K562 (cell line): ENCODE measurements around the gene IL12A. TPM values are rescaled to one million over a fixed set of nuclear protein-coding genes. Genes with fewer than 3 reads are reported as not detected.
A peak's percentile ranks its signal among the peaks of the same experiment; 100 is the strongest.

ENCODE experiments used
- DEAF1 ChIP-seq: fragments of 450-650 bp; formaldehyde crosslinking; IDR thresholded peaks from 2 replicates; pipeline ENCODE4 v1.4.0; 2020; ENCODE audit warnings: mild to moderate bottlenecking, moderate library complexity
- E2F6 ChIP-seq, 2 experiments: IDR thresholded peaks; 2 replicates each; pipeline ENCODE4 v1.6.1; 2011; ENCODE audit warnings: borderline replicate concordance in 1 of 2, control low read depth in 1 of 2, low read depth in 1 of 2, low read length in 1 of 2, mild to moderate bottlenecking in 1 of 2, mixed read lengths in 1 of 2, moderate library complexity in 1 of 2; ENCODE audit not compliant: insufficient read depth in 1 of 2, insufficient read length in 1 of 2, poor library complexity in 1 of 2, severe bottlenecking in 1 of 2; ENCODE audit errors: extremely low read depth in 1 of 2
- MAZ ChIP-seq, 2 experiments: fragments of 450-650 bp in 1 of 2; sonication (generic) in 1 of 2; formaldehyde crosslinking; IDR thresholded peaks in 1 of 2; conservative IDR thresholded peaks in 1 of 2; 2 replicates each; pipeline versions ENCODE4 v1.4.0 to v1.5.0; 2020; ENCODE audit warnings: mild to moderate bottlenecking in 1 of 2, missing genetic modification reagents in 1 of 2
- RBM25 ChIP-seq: fragments of 200-400 bp; formaldehyde crosslinking; IDR thresholded peaks from 2 replicates; pipeline ENCODE4 v1.6.1; 2018; ENCODE audit warnings: low read length, low read depth, moderate library complexity; ENCODE audit not compliant: severe bottlenecking
- SMC3 ChIP-seq: conservative IDR thresholded peaks from 2 replicates; pipeline ENCODE4 v1.6.1; 2011; ENCODE audit warnings: low read depth, low read length, improper control_type of control experiment; ENCODE audit not compliant: insufficient read depth
- polyA plus RNA-seq, 8 experiments: library from polyadenylated mRNA; depleted of rRNA in 4 of 8; stranded (reverse) in 5 of 8; unstranded in 3 of 8; fragments of >200 nt; fragmentation: Nextera tagmentation in 2 of 8; fragmentation: Illumina TruSeq in 1 of 8; extraction: Ambion mirVana in 2 of 8; extraction: Trizol in 1 of 8; gene quantifications; 2 replicates each; pipeline versions ENCODE4 v1.2.1 to v1.2.3, GENCODE V29; 2011 to 2014; ENCODE audit warnings: inconsistent platforms in 1 of 8, missing spikeins in 1 of 8
- total RNA-seq, 7 experiments: library from RNA; depleted of rRNA in 6 of 7; stranded (reverse); fragments of >200 nt in 6 of 7; fragmentation: Illumina TruSeq in 2 of 7; extraction: Trizol in 2 of 7; gene quantifications; 2 replicates each; pipeline versions ENCODE4 v1.2.1 to v1.2.3, GENCODE V29; 2011 to 2021; ENCODE audit warnings: low replicate concordance in 1 of 7
- TF ChIP-seq, protein P1 (sequence below): fragments of 450-650 bp; IDR thresholded peaks from 2 replicates; pipeline ENCODE4 v1.7.0; 2016; ENCODE audit warnings: borderline replicate concordance

The IL12A gene
- total and polyA plus RNA-seq, 9 of the 15 experiments (the other 6 are each of a cell fraction or from before 2014, with no cell fraction given), result not detected

GRCh38 chr3:159988617-159989271, at the start of gene IL12A (continued):
- TF ChIP-seq, protein P1, sequence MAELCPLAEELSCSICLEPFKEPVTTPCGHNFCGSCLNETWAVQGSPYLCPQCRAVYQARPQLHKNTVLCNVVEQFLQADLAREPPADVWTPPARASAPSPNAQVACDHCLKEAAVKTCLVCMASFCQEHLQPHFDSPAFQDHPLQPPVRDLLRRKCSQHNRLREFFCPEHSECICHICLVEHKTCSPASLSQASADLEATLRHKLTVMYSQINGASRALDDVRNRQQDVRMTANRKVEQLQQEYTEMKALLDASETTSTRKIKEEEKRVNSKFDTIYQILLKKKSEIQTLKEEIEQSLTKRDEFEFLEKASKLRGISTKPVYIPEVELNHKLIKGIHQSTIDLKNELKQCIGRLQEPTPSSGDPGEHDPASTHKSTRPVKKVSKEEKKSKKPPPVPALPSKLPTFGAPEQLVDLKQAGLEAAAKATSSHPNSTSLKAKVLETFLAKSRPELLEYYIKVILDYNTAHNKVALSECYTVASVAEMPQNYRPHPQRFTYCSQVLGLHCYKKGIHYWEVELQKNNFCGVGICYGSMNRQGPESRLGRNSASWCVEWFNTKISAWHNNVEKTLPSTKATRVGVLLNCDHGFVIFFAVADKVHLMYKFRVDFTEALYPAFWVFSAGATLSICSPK, result no peak
- TF ChIP-seq RBM25 (no peak), DEAF1 (peak; percentile 17; the same call in 1 of the 2 replicates), SMC3 (peak; percentile 38; the same call in 1 of the 2 replicates), E2F6 (IDR thresholded peaks at IDR 0.05; ENCODE audit: borderline replicate concordance in 1 of 2, extremely low read depth in 1 of 2, insufficient read depth in 1 of 2, insufficient read length in 1 of 2, low read depth in 1 of 2, low read length in 1 of 2, poor library complexity in 1 of 2, severe bottlenecking in 1 of 2) (peak in 1 of 2 experiments; percentile 54), MAZ (CRISPR knock-in tag; conservative IDR thresholded peaks at IDR 0.05 in 1 of 2, IDR thresholded peaks at IDR 0.05 in 1 of 2) (peak; percentile 36 to 86; a peak in 3 of 4 replicates)
- TF ChIP-seq, all 486 proteins: peak for 20
